GM12892 (cell line): ENCODE data around the gene DNM3.
"Not testable (repeated sequence)": the region's sequence is repeated elsewhere in the genome, so short reads cannot be mapped to it uniquely, and the experiment has no call there.

ENCODE experiments used
- DNase-seq: peaks from one replicate; pipeline ENCODE4 v3.0.0; 2011; ENCODE audit not compliant: insufficient read length
- FAIRE-seq: peaks from 2 replicates; lab custom pipeline; 2011; peaks lifted over from hg19 to GRCh38; lab: Jason Lieb, UNC
- POLR2A ChIP-seq: IDR thresholded peaks from 2 replicates; pipeline ENCODE4 v1.6.1; 2011; ENCODE audit warnings: low read depth, low read length, control low read depth
- POLR2AphosphoS5 ChIP-seq: IDR thresholded peaks from 2 replicates; pipeline ENCODE4 v1.6.1; 2011; ENCODE audit warnings: low read depth, low read length, control low read depth
- TAF1 ChIP-seq: IDR thresholded peaks from 2 replicates; pipeline ENCODE4 v1.6.1; 2011; ENCODE audit warnings: low read depth, mild to moderate bottlenecking, control low read depth, low read length, borderline replicate concordance

The DNM3 gene

DNA sequence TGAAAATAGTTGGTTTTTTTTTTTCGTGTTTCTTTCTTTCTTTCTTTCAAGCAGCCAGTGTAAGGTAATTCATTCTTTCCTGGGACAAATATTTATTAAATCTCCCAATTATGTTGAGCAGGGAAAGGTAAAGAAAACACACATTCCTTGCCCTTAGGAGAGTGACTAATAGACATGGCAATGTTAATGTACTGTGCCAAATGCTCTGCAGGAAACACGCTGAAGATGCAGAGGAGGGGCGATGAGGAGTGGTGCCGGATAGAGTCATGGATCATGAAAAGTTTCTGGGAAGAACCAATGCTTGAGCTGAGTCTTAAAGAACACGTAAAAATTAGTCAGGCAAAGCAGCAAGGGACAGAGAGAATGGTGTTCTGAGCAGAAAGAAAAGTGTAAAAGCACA lies 199.2 kb downstream of the DNM3 start:
- DNase-seq: no peak
- TF ChIP-seq POLR2AphosphoS5 (no peak), TAF1 (no peak), POLR2A (no peak)
- FAIRE-seq: no peak

DNA sequence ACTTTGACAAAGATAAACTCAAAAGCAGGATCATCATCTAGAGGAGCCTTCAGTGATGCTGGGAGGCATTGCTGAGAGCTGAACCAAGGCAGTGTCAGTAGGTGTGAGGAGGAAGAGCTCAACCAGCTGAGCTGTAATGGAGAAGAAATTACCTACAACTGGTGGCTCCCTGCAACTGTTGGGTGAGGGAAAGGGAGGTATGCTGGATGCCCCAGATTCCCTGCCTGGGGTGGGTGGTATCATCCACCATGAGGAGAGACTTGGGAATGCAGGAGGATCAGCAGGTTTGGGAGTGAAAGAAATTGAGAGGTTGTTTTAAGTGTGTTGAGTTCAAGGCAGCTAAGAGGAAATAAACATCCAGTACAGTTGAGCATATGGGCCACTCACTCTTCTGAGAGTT lies 199.8 kb downstream of the DNM3 start:
- DNase-seq (no peak), FAIRE-seq (no peak)
- no peak for TF ChIP-seq POLR2A
- no peak for TF ChIP-seq TAF1
- no peak for TF ChIP-seq POLR2AphosphoS5

DNA sequence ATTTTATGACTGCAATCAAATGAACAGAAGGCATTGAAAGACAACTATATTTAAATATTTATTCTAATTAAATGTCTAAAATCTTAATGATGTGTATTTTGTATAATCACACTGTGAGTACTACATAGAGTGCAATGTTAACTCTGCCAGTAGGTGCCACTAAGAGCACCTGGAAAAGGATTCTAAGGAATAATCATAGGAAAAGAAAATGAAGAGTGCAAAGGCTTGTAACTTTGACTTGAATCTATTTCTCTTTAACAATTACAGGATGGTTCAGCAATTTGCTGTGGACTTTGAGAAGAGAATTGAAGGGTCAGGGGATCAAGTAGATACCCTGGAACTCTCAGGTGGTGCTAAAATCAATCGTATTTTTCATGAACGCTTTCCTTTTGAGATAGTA lies 200.4 kb downstream of the DNM3 start:
- TF ChIP-seq POLR2AphosphoS5 (no peak), POLR2A (no peak), TAF1 (no peak)
- DNase-seq (no peak), FAIRE-seq (no peak)

GRCh38 chr1:172043900-172044299 lies 202.6 kb downstream of the DNM3 start:
- FAIRE-seq: no peak
- no peak for TF ChIP-seq POLR2A
- no peak for TF ChIP-seq POLR2AphosphoS5
- TF ChIP-seq TAF1: no peak
- no peak for DNase-seq

DNA sequence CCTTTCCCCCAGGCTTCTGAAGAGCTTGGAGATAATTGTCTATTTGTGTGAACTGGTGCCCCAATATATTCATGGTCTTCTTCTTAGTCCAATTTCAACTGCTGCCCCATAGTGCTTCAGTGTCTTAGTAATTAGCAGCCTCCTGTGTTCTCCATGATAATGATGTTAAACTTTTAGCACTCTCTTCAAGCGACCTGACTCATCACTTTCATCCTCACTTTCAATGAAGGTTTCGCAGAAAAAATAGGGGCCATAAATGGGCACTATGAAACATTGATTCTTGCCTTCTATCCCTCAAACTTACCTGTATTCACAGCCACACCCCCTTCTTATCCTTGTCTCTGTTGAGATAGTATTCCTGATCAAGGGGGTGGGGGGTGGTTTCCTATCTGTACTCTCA lies 210.6 kb downstream of the DNM3 start:
- DNase-seq (no peak), FAIRE-seq (no peak)
- no peak for TF ChIP-seq POLR2AphosphoS5
- TF ChIP-seq POLR2A: no peak
- no peak for TF ChIP-seq TAF1

DNA sequence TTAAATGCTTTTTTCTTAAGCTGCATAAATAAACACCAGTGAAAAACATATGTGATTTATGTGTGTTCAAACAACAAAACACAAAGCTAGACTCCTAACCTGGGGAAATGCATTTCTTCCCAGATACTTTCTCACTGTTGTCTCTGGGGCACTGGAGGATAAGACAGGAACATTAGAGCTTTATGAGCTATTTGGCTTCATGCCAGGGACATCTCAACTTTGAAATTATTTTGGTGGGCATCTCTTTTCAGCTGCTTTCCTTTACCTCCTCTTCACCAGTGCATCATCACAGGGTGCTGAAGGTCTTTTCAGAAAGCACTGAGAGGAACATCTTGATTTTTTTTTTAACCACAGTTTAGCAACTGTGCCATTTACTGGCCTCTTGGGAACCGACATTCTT lies 212.9 kb downstream of the DNM3 start:
- TF ChIP-seq POLR2AphosphoS5: no peak
- TF ChIP-seq TAF1: no peak
- TF ChIP-seq POLR2A: no peak
- no peak for DNase-seq
- no peak for FAIRE-seq

GRCh38 chr1:172055816-172056419 lies 214.6 kb downstream of the DNM3 start:
- not testable (repeated sequence) for DNase-seq, FAIRE-seq

GRCh38 chr1:172068334-172068733 lies 227.0 kb downstream of the DNM3 start:
- no peak for TF ChIP-seq POLR2A
- TF ChIP-seq POLR2AphosphoS5: no peak
- no peak for TF ChIP-seq TAF1
- DNase-seq (no peak), FAIRE-seq (no peak)

- FAIRE-seq: no peak
- no peak for DNase-seq
- TF ChIP-seq POLR2AphosphoS5 (no peak), TAF1 (no peak), POLR2A (no peak)
Measured at GRCh38 chr1:172069051-172069450, 227.8 kb downstream of the DNM3 start.

DNA sequence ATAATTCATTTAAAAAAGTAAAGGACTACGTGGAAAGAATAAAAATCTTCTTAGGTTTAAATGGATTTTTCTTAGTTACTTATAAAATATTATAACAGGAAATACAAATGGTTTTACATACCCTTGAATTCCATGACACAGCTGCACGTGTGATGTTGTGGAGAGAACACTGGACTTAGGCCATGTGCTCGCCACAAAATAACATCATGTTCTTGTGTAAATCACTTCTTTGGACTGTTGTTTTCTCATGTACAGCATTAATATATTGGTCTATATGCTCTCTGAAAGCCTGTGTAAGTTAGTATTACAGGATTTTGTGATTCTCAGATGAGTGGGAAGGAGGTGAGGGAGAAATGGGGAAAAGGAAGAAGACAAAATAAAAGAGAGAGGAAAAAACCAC lies 228.2 kb downstream of the DNM3 start:
- FAIRE-seq (no peak), DNase-seq (no peak)
- TF ChIP-seq POLR2AphosphoS5 (no peak), TAF1 (no peak), POLR2A (no peak)

DNA sequence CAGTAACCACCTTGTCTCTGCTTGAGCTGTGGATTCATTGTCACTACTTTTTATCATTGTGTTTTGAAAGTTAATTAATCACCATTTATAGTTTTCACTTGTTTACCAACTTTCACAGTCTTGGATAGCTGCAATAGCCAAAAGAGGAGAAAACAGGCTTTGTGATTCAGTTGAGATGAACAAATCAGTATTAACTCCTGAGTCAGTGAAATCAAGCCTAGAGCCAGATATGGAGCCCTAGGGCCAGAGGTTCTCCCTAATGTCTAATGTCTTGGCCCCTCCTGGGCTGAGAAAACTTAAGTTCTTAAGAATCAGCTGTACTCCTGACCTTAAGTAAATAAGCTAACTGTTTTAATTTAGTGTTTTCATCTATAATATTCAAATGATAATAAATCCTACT lies 228.8 kb downstream of the DNM3 start:
- no peak for FAIRE-seq
- DNase-seq: no peak
- no peak for TF ChIP-seq POLR2AphosphoS5
- no peak for TF ChIP-seq POLR2A
- no peak for TF ChIP-seq TAF1

- DNase-seq (no peak), FAIRE-seq (no peak)
- TF ChIP-seq POLR2A (no peak), TAF1 (no peak), POLR2AphosphoS5 (no peak)
Measured at GRCh38 chr1:172071746-172072145, 230.4 kb downstream of the DNM3 start.

GRCh38 chr1:172079859-172080258 lies 238.6 kb downstream of the DNM3 start:
- not testable (repeated sequence) for FAIRE-seq, DNase-seq

DNA sequence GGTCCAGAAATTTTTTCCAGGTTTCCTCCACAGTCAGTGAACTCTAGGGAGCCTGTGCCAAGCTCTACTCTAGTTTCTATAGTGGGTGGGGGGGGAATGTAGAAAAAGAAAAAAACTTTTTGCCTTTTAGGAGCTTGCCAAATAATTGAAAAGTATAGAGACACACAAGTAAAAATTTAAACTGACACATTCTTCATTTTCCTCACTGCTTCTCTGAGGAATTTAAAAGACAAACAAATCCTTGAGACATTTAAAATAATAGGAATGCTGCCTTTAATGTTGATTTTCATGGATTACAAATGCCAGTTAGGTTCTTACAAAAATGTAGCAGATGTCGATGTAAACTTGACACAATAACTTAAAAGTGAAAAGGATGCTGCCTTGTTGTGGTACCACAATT lies 241.9 kb downstream of the DNM3 start:
- DNase-seq (no peak), FAIRE-seq (no peak)
- TF ChIP-seq POLR2A (no peak), TAF1 (no peak)

- DNase-seq (no peak), FAIRE-seq (no peak)
- TF ChIP-seq POLR2AphosphoS5 (no peak), TAF1 (no peak), POLR2A (no peak)
Measured at GRCh38 chr1:172084876-172085275, 243.6 kb downstream of the DNM3 start.
